HG03108 (cell line): ENCODE results near the gene P2RY10.
A peak's percentile ranks its signal among the peaks of the same experiment; 100 is the strongest.
"Not testable (repeated sequence)": the region's sequence is repeated elsewhere in the genome, so short reads cannot be mapped to it uniquely, and the experiment has no call there.

Experiments used
- ATAC-seq: cut with Tn5 transposase; IDR thresholded peaks from one replicate; pipeline ENCODE4 v1.9.1; 2021; ENCODE audit warnings: moderate library complexity; ENCODE audit not compliant: unreplicated experiment

Gene P2RY10

GRCh38 chrX:78945186-78945912, at the start of gene P2RY10:
Gene P2RY10, plus strand, starts transcription at chrX:78945391. Its CDS starts 15,130 bp downstream, at chrX:78960521.
- ATAC-seq, result peak; percentile 68

- ATAC-seq, result no peak
Measured at GRCh38 chrX:78922754-78923153, 22.4 kb upstream of the P2RY10 start.

GRCh38 chrX:78923198-78924015, 21.8 kb upstream of the P2RY10 start:
- peak; percentile 94 for ATAC-seq

GRCh38 chrX:78931814-78932213, 13.4 kb upstream of the P2RY10 start:
- ATAC-seq, result no peak

- ATAC-seq, result no peak
Measured at GRCh38 chrX:78934866-78935265, 10.3 kb upstream of the P2RY10 start.

- ATAC-seq, result no peak
Measured at GRCh38 chrX:78944351-78944750, 840 bp upstream of the P2RY10 start.

GRCh38 chrX:78946178-78946931, 1.2 kb downstream of the P2RY10 start:
- ATAC-seq, result no peak

GRCh38 chrX:78950009-78950835, 5.0 kb downstream of the P2RY10 start:
- no peak for ATAC-seq

GRCh38 chrX:78957049-78957767, 12.0 kb downstream of the P2RY10 start:
- no peak for ATAC-seq

- peak; percentile 83 for ATAC-seq
Measured at GRCh38 chrX:78957768-78958130, 12.6 kb downstream of the P2RY10 start.

- ATAC-seq, result no peak
Measured at GRCh38 chrX:78958419-78959116, 13.4 kb downstream of the P2RY10 start.

GRCh38 chrX:78960888-78961287, 15.7 kb downstream of the P2RY10 start:
- ATAC-seq, result no peak

GRCh38 chrX:78964598-78964997, 19.4 kb downstream of the P2RY10 start:
- no peak for ATAC-seq

- peak; percentile 98 for ATAC-seq
Measured at GRCh38 chrX:78979789-78980464, 34.7 kb downstream of the P2RY10 start.

GRCh38 chrX:78989349-78989748, 44.2 kb downstream of the P2RY10 start:
- ATAC-seq, result no peak

GRCh38 chrX:78997870-78998558, 52.8 kb downstream of the P2RY10 start:
- ATAC-seq, result no peak

GRCh38 chrX:79007540-79007939, 62.3 kb downstream of the P2RY10 start:
- not testable (repeated sequence) for ATAC-seq
